Endothelial cell of umbilical vein (primary cell): ENCODE results near the gene PITPNM3. TPM values are rescaled to one million over a fixed set of nuclear protein-coding genes. Genes with fewer than 3 reads are reported as not detected.

ENCODE experiments used
- BruUV-seq: library from RNA; stranded (reverse); fragments of 400-500 nt; replicated peaks from 2 replicates; lab custom pipeline; 2021; lab: Mats Ljungman, UMichigan
- CTCF ChIA-PET: fragments of 300-600, 350-600 bp; sonication (Branson Sonifier 250); formaldehyde crosslinking; loops from one replicate; lab custom pipeline; 2021; ENCODE audit warnings: antibody characterized with exemption, inconsistent platforms; lab: Charles Lee
- POLR2A ChIA-PET: fragments of 300-600, 350-600 bp; sonication (Branson Sonifier 250); formaldehyde crosslinking; loops from one replicate; lab custom pipeline; 2021; ENCODE audit warnings: antibody characterized with exemption, inconsistent platforms; lab: Charles Lee
- DNase-seq: peaks from one replicate; pipeline ENCODE4 v3.0.0-alpha.2; 2011; ENCODE audit warnings: low read depth, low spot score
- FAIRE-seq: peaks from 2 replicates; lab custom pipeline; 2011; peaks lifted over from hg19 to GRCh38; lab: Jason Lieb, UNC
- H2AFZ ChIP-seq: 2 replicates; pipeline ENCODE4 v1.6.0; 2012; ENCODE audit warnings: low read depth, low read length, control low read depth, inconsistent platforms
- H3K27ac ChIP-seq: 2 replicates; pipeline ENCODE4 v1.5.1; 2011; ENCODE audit warnings: low read depth, mild to moderate bottlenecking, control low read depth, low read length, moderate library complexity; ENCODE audit not compliant: insufficient read depth
- H3K27me3 ChIP-seq, 2 experiments: 2 replicates each; pipeline versions ENCODE4 v1.6.0 to v1.6.1; 2011; ENCODE audit warnings: low read length in 2 of 2, mixed read lengths in 1 of 2; ENCODE audit not compliant: control insufficient read depth in 2 of 2, insufficient read depth in 2 of 2
- H3K36me3 ChIP-seq, 2 experiments: 2 replicates in 1 of 2; 3 replicates in 1 of 2; pipeline ENCODE4 v1.5.1; 2011; ENCODE audit warnings: low read length in 2 of 2, mild to moderate bottlenecking in 1 of 2, moderate library complexity in 1 of 2; ENCODE audit not compliant: control insufficient read depth in 2 of 2, insufficient read depth in 2 of 2; ENCODE audit errors: extremely low read depth in 1 of 2
- H3K4me1 ChIP-seq: 3 replicates; pipeline ENCODE4 v1.5.1; 2011; ENCODE audit warnings: mild to moderate bottlenecking, low read length; ENCODE audit not compliant: control insufficient read depth, insufficient read depth; ENCODE audit errors: extremely low read depth
- H3K4me2 ChIP-seq: 2 replicates; pipeline ENCODE4 v1.6.1; 2011; ENCODE audit warnings: low read length, control low read depth, mixed read lengths; ENCODE audit not compliant: insufficient read depth
- H3K4me3 ChIP-seq, 3 experiments: fragments of 200-600 bp in 1 of 3; sonication (generic), shearing (Covaris generic) in 1 of 3; replicated peaks in 1 of 3; 2 replicates each; pipeline ENCODE4 v1.5.1; 2011 to 2016; ENCODE audit warnings: control low read depth in 3 of 3, low read length in 3 of 3, mild to moderate bottlenecking in 2 of 3, inconsistent platforms in 1 of 3, low read depth in 1 of 3, moderate library complexity in 1 of 3; ENCODE audit not compliant: insufficient read depth in 1 of 3
- H3K79me2 ChIP-seq: 2 replicates; pipeline ENCODE4 v1.6.0; 2012; ENCODE audit warnings: low read length, inconsistent platforms; ENCODE audit not compliant: control insufficient read depth, insufficient read depth
- H3K9ac ChIP-seq: replicated peaks from 2 replicates; pipeline ENCODE3; 2011; ENCODE audit warnings: low read length, control low read depth; ENCODE audit not compliant: insufficient read depth; ENCODE audit errors: extremely low read depth
- H3K9me1 ChIP-seq: replicated peaks from 3 replicates; pipeline ENCODE4 v1.6.0; 2011; ENCODE audit warnings: mild to moderate bottlenecking, low read length; ENCODE audit not compliant: control insufficient read depth, insufficient read depth; ENCODE audit errors: extremely low read depth
- H3K9me3 ChIP-seq: replicated peaks from 2 replicates; pipeline ENCODE4 v1.5.1; 2012; ENCODE audit warnings: low read length, inconsistent platforms; ENCODE audit not compliant: control insufficient read depth, insufficient read depth
- H4K20me1 ChIP-seq: replicated peaks from 2 replicates; pipeline ENCODE3; 2011; ENCODE audit warnings: mild to moderate bottlenecking, low read length; ENCODE audit not compliant: control insufficient read depth, insufficient read depth; ENCODE audit errors: extremely low read depth
- EZH2 ChIP-seq: IDR thresholded peaks from 2 replicates; pipeline ENCODE4 v1.6.1; 2012; ENCODE audit warnings: borderline replicate concordance, low read depth, mild to moderate bottlenecking, moderate library complexity, low read length, inconsistent platforms; ENCODE audit not compliant: severe bottlenecking
- JUN ChIP-seq: IDR thresholded peaks from 2 replicates; pipeline ENCODE4 v1.6.1; 2011; ENCODE audit warnings: borderline replicate concordance, low read depth; ENCODE audit not compliant: insufficient read length, insufficient read depth
- MYC ChIP-seq: IDR thresholded peaks from one replicate; pipeline ENCODE4 v1.6.1; 2011; ENCODE audit warnings: mild to moderate bottlenecking, low read depth, low read length
- POLR2A ChIP-seq: IDR thresholded peaks from 2 replicates; pipeline ENCODE4 v1.6.1; 2012; ENCODE audit warnings: low read depth, mild to moderate bottlenecking, control low read depth, low read length
- POLR2AphosphoS5 ChIP-seq: IDR thresholded peaks from 2 replicates; pipeline ENCODE4 v1.6.1; 2012; ENCODE audit warnings: low read depth, mild to moderate bottlenecking, control low read depth, low read length, moderate library complexity; ENCODE audit not compliant: insufficient read depth
- dilution Hi-C: fragments of 300-500 bp; cut with MboI; formaldehyde crosslinking; loops from one replicate; pipeline ENCODE4 v1.15.0; 2019; ENCODE audit warnings: low sequenced_read_pairs; ENCODE audit not compliant: extremely low pct_ligation_motif_present
- intact Hi-C: fragments of 100-400 bp; cut with micrococcal nuclease; formaldehyde crosslinking; loops from one replicate; pipeline ENCODE4 v1.10.0; 2022
- polyA plus RNA-seq, 4 experiments: library from polyadenylated mRNA; depleted of rRNA in 3 of 4; stranded (reverse) in 3 of 4; unstranded in 1 of 4; fragments of >200 nt; gene quantifications; 2 replicates each; pipeline versions ENCODE4 v1.2.1 to v1.2.3, GENCODE V29; 2011 to 2012; ENCODE audit warnings: missing spikeins in 1 of 4
- total RNA-seq: library from RNA; stranded (reverse); gene quantifications from 2 replicates; pipeline ENCODE4 v1.2.3, GENCODE V29; 2021
- TF ChIP-seq, protein P1 (sequence below): IDR thresholded peaks from 2 replicates; pipeline ENCODE4 v1.6.1; 2011; ENCODE audit not compliant: insufficient read depth, insufficient read length
- TF ChIP-seq, protein P2 (sequence below), 2 donors: IDR thresholded peaks; 1 replicate in 1 of 2; 2 replicates in 1 of 2; pipeline ENCODE4 v1.5.1; 2011; ENCODE audit warnings: low read length in 2 of 2, mild to moderate bottlenecking in 2 of 2, moderate library complexity in 2 of 2, control low read depth in 1 of 2, inconsistent platforms in 1 of 2, low read depth in 1 of 2; ENCODE audit not compliant: insufficient read depth in 1 of 2; ENCODE audit errors: extremely low read depth in 1 of 2

PITPNM3 gene
- total and polyA plus RNA-seq, 2 donors (not counting 3 experiments of a cell fraction or from before 2014, with no cell fraction given), result 1.0 to 1.9 TPM

DNA sequence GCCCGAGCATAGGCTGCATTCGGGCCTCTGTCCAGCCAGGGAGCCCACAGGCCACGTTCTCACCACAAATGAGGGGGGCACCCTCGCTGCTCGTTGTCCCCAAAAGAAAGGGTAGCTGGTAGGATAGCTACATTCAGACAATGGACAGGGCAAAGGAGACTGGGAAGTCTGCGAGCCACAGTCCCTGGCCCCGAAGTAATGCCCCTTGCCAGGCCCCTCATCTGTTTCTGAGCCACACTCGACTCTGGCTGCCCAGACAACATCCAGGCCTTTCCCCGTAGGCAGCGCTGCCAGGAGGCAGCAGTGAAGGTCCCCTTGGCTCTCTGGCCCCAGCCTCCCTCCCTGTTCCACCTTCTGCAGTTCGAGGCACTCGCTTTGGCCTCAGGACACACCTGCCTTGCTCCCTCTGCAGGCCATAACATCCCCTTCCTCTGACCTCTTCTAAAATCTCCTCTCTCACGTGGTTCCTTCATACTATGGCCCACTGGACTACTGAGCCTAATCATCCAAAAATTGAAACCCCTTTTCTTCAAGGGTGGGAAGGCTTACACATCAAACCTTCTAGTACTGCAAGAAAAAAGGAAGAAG is 133.6 kb downstream of the PITPNM3 start:
- ChIA-PET POLR2A (no interaction called here), CTCF (interaction anchor here (0.6 to 6.2 kb wide), 13 partner anchors 10 to 1174 kb away, joined by 3 to 93 read pairs (median 5); partner anchors contain the start of gene NLRP1)
- Histone ChIP-seq H3K9me1 (no peaks in the 10 kb centered on the region), H3K79me2 (no peaks in the 10 kb centered on the region), H3K4me3 (no peak overlapping the region), H3K27me3 (no peaks in the 10 kb centered on the region), H4K20me1 (no peaks in the 10 kb centered on the region), H3K9me3 (no peaks in the 10 kb centered on the region), H3K9ac (no peak overlapping the region), H3K36me3 (no peaks in the 10 kb centered on the region), H3K27ac (no peak overlapping the region), H3K4me2 (no peak overlapping the region), H2AFZ (no peak overlapping the region), H3K4me1 (no peaks in the 10 kb centered on the region)
- FAIRE-seq, result no peak
- no TSS peak for BruUV-seq
- DNase-seq, result no peak
- no peak for TF ChIP-seq EZH2
- TF ChIP-seq POLR2AphosphoS5, result no peak
- TF ChIP-seq JUN, result no peak
- TF ChIP-seq POLR2A, result no peak
- TF ChIP-seq MYC, result no peak
- dilution Hi-C loops (no loop called here), intact Hi-C loops (loop anchor here (1.0 to 5.0 kb wide), 4 partner anchors 635 to 835 kb away; no protein-coding TSS in a partner anchor)

DNA sequence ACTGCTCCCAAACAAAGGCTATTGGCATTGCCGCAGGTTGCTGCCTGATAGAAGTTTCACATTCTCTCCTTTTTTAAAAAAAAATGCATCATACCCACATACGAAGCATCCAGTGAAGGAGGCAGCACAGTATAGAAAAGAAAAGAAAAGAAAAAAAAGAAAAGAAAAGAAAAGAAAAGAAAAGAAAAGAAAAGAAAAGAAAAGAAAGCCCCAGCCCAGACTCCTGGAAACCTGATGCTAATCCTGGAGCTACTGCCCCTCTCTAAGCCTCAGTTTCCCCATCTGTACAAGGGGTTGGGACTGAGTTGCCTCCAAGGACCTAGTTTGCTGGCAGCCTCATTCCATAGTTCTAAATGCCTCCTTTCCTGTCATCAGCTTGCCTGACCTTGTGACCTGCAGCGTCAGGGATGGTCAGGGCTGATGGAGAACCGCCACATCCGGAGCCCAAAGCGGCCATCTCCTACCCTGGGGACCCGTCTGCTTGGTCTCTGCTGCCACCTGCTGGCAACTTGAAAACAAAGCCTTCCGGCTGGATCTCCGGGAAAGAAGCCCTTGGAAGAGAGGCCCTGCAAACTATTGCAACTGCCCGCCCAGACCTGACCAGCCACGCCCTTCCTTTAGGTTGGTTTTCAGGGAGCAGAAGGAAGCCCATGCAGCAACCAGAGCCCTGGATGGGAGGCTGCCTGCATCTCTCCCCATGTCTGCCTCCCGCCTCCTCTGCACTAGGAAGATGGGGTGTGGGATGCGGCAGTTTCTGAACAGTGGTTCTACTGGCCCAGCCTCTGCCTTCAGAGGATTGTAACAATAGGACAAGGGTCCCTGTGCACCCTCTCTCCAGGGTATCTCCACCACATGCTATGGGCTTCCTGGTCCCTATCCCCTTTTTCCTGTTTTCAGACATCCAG is 134.4 kb downstream of the PITPNM3 start:
- Histone ChIP-seq H3K4me1 (no peaks in the 10 kb centered on the region), H3K4me3 (no peak overlapping the region), H3K4me2 (no peak overlapping the region), H3K9me3 (no peaks in the 10 kb centered on the region), H2AFZ (no peak overlapping the region), H4K20me1 (no peaks in the 10 kb centered on the region), H3K36me3 (no peaks in the 10 kb centered on the region), H3K27me3 (no peaks in the 10 kb centered on the region), H3K9ac (no peak overlapping the region), H3K79me2 (no peaks in the 10 kb centered on the region), H3K9me1 (no peaks in the 10 kb centered on the region), H3K27ac (no peak overlapping the region)
- CTCF ChIA-PET, result interaction anchor here (0.6 to 6.2 kb wide), 15 partner anchors 9 to 1173 kb away, joined by 3 to 93 read pairs (median 5); partner anchors contain the start of gene NLRP1
- dilution Hi-C loops (no loop called here), intact Hi-C loops (loop anchor here (1.0 to 5.0 kb wide), 4 partner anchors 635 to 835 kb away; no protein-coding TSS in a partner anchor)
- FAIRE-seq (peak; percentile 91), DNase-seq (peak; percentile 51)
- POLR2A ChIA-PET, result no interaction called here
- BruUV-seq, result no TSS peak
- TF ChIP-seq, protein P1, sequence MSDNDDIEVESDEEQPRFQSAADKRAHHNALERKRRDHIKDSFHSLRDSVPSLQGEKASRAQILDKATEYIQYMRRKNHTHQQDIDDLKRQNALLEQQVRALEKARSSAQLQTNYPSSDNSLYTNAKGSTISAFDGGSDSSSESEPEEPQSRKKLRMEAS, result no peak
- no peak for TF ChIP-seq EZH2
- TF ChIP-seq JUN, result no peak
- no peak for TF ChIP-seq POLR2AphosphoS5
- TF ChIP-seq MYC, result no peak
- TF ChIP-seq, protein P2, sequence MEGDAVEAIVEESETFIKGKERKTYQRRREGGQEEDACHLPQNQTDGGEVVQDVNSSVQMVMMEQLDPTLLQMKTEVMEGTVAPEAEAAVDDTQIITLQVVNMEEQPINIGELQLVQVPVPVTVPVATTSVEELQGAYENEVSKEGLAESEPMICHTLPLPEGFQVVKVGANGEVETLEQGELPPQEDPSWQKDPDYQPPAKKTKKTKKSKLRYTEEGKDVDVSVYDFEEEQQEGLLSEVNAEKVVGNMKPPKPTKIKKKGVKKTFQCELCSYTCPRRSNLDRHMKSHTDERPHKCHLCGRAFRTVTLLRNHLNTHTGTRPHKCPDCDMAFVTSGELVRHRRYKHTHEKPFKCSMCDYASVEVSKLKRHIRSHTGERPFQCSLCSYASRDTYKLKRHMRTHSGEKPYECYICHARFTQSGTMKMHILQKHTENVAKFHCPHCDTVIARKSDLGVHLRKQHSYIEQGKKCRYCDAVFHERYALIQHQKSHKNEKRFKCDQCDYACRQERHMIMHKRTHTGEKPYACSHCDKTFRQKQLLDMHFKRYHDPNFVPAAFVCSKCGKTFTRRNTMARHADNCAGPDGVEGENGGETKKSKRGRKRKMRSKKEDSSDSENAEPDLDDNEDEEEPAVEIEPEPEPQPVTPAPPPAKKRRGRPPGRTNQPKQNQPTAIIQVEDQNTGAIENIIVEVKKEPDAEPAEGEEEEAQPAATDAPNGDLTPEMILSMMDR (IDR thresholded peaks at IDR 0.05; ENCODE audit: extremely low read depth in 1 of 2, insufficient read depth in 1 of 2, low read depth in 1 of 2, low read length in 2 of 2), result peak; percentile 80 to 81
